GM19463 (cell line): ENCODE data around the gene ASMTL.
A peak's percentile ranks its signal among the peaks of the same experiment; 100 is the strongest.
"Not testable (repeated sequence)": the region's sequence is repeated elsewhere in the genome, so short reads cannot be mapped to it uniquely, and the experiment has no call there.

Experiments used
- ATAC-seq: cut with Tn5 transposase; IDR thresholded peaks from one replicate; pipeline ENCODE4 v1.9.1; 2021; ENCODE audit warnings: mild to moderate bottlenecking, moderate library complexity; ENCODE audit not compliant: unreplicated experiment

The ASMTL gene

GRCh38 chrX:1452516-1453394 is at the start of gene ASMTL:
ASMTL (minus strand) TSS chrX:1452909; CDS start chrX:1452840, 69 bp downstream.
- ATAC-seq, result peak; percentile 68

- peak; percentile 34 for ATAC-seq
These were observed 49.5 kb upstream of the ASMTL start for GRCh38 chrX:1502241-1502640.

GRCh38 chrX:1500701-1501624 is 48.3 kb upstream of the ASMTL start:
- peak; percentile 58 for ATAC-seq

GRCh38 chrX:1496076-1496475 is 43.4 kb upstream of the ASMTL start:
- no peak for ATAC-seq

- ATAC-seq, result peak; percentile 56
These were observed 41.3 kb upstream of the ASMTL start for GRCh38 chrX:1493877-1494510.

GRCh38 chrX:1493412-1493811 is 40.7 kb upstream of the ASMTL start:
- no peak for ATAC-seq

GRCh38 chrX:1492421-1493012 is 39.8 kb upstream of the ASMTL start:
- ATAC-seq, result no peak

GRCh38 chrX:1491851-1492349 is 39.2 kb upstream of the ASMTL start:
- peak; percentile 74 for ATAC-seq

GRCh38 chrX:1491248-1491647 is 38.5 kb upstream of the ASMTL start:
- ATAC-seq, result not testable (repeated sequence)

GRCh38 chrX:1490723-1491122 is 38.0 kb upstream of the ASMTL start:
- ATAC-seq, result not testable (repeated sequence)

GRCh38 chrX:1489354-1489753 is 36.6 kb upstream of the ASMTL start:
- not testable (repeated sequence) for ATAC-seq

GRCh38 chrX:1488745-1489144 is 36.0 kb upstream of the ASMTL start:
- no peak for ATAC-seq

GRCh38 chrX:1488141-1488540 is 35.4 kb upstream of the ASMTL start:
- no peak for ATAC-seq

GRCh38 chrX:1487401-1487800 is 34.7 kb upstream of the ASMTL start:
- ATAC-seq, result no peak

- ATAC-seq, result no peak
These were observed 34.1 kb upstream of the ASMTL start for GRCh38 chrX:1486749-1487361.

- ATAC-seq, result no peak
These were observed 33.5 kb upstream of the ASMTL start for GRCh38 chrX:1486177-1486576.

GRCh38 chrX:1485033-1485432 is 32.3 kb upstream of the ASMTL start:
- no peak for ATAC-seq

GRCh38 chrX:1484638-1485019 is 31.9 kb upstream of the ASMTL start:
- ATAC-seq, result no peak

- ATAC-seq, result peak; percentile 52
These were observed 31.3 kb upstream of the ASMTL start for GRCh38 chrX:1483843-1484637.
